Measurements from ENCODE around the gene PRR36. TPM values are rescaled to one million over a fixed set of nuclear protein-coding genes. Genes with fewer than 3 reads are reported as not detected.

The PRR36 gene
- total and polyA plus RNA-seq, 12 donors: 0.22 to 5.2 (median 1.1) TPM; not detected in 1

DNA sequence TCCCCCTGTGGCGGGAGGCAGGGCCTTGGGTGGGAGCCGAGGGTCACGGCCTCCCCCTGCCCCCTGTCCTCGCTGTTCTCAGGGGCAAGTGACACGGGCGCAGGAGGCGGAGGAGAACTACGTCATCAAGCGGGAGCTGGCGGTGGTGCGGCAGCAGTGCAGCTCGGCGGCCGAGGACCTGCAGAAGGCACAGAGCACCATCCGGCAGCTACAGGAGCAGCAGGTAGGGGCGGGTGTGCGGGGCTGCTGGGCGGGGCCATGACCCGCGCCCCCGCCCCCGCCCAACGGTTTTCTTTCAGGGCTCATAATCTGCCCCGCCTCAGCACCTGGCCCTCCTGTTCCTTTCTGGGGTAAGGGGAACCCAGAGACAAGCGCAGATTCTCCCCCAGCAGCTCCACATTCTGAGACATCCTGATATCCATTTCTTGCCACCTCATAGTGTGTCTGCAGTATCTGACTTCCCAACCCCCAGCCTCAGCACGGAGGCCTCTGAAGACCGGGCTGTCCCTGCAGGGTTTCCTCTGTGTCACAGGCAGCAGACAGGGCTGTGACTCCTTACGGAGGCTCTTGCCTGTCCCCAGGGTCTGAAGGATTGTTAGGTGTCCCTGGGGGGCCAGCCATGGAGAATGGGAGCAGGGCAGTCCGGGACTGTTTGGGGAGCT is 15.9 kb downstream of the PRR36 start:
- WGBS, 4 donors: 72 to 87% (median 76%) methylated on average over 14 to 29 of the region's 29 CpGs
- peak in 2 of 7 donors; percentile 13 to 76 for DNase-seq
- H3K27ac ChIP-seq: no peak overlapping the region
- H3K9me3 ChIP-seq (replicated peaks in 1 of 3): no peaks in the 10 kb centered on the region
- H3K4me3 ChIP-seq: no peak overlapping the region
- no peaks in the 10 kb centered on the region for H3K36me3 ChIP-seq (replicated peaks in 1 of 2)
- peaks cover 9 to 14% of the 10 kb centered on the region in 2 donors for H3K4me1 ChIP-seq (replicated peaks in 1 of 2)
- no peak for TF ChIP-seq POLR2A (IDR thresholded peaks at IDR 0.05)
- TF ChIP-seq, protein P1, sequence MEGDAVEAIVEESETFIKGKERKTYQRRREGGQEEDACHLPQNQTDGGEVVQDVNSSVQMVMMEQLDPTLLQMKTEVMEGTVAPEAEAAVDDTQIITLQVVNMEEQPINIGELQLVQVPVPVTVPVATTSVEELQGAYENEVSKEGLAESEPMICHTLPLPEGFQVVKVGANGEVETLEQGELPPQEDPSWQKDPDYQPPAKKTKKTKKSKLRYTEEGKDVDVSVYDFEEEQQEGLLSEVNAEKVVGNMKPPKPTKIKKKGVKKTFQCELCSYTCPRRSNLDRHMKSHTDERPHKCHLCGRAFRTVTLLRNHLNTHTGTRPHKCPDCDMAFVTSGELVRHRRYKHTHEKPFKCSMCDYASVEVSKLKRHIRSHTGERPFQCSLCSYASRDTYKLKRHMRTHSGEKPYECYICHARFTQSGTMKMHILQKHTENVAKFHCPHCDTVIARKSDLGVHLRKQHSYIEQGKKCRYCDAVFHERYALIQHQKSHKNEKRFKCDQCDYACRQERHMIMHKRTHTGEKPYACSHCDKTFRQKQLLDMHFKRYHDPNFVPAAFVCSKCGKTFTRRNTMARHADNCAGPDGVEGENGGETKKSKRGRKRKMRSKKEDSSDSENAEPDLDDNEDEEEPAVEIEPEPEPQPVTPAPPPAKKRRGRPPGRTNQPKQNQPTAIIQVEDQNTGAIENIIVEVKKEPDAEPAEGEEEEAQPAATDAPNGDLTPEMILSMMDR (IDR thresholded peaks at IDR 0.05): no peak
- intact Hi-C loops (cut with DNase I): no loop called here
- H3K27me3 ChIP-seq: no peaks in the 10 kb centered on the region

GRCh38 chr19:7857727-7858108 is 16.5 kb downstream of the PRR36 start:
- intact Hi-C loops (cut with DNase I): no loop called here
- no peak for TF ChIP-seq POLR2A (IDR thresholded peaks at IDR 0.05)
- TF ChIP-seq, protein P1 (IDR thresholded peaks at IDR 0.05): no peak
- no peak overlapping the region for H3K4me3 ChIP-seq
- no peak for DNase-seq
- H3K27ac ChIP-seq: no peak overlapping the region
- H3K9me3 ChIP-seq (replicated peaks in 1 of 3): no peaks in the 10 kb centered on the region
- WGBS, 4 donors: 77 to 90% (median 80%) methylated on average over 4 to 8 of the region's 8 CpGs
- no peaks in the 10 kb centered on the region for H3K27me3 ChIP-seq
- H3K36me3 ChIP-seq (replicated peaks in 1 of 2): no peaks in the 10 kb centered on the region
- H3K4me1 ChIP-seq (replicated peaks in 1 of 2): peaks cover 9 to 18% of the 10 kb centered on the region in 2 donors

GRCh38 chr19:7856679-7857663 is 17.2 kb downstream of the PRR36 start:
- H3K36me3 ChIP-seq (replicated peaks in 1 of 2): no peaks in the 10 kb centered on the region

More at GRCh38 chr19:7856679-7857663, 17.2 kb downstream of the PRR36 start:
- 84 to 91% (median 88%) methylated on average over 31 to 38 of the region's 38 CpGs for WGBS, 4 donors
- DNase-seq: no peak
- Histone ChIP-seq H3K27me3 (no peaks in the 10 kb centered on the region), H3K4me1 (replicated peaks in 1 of 2) (peaks cover 5 to 13% of the 10 kb centered on the region in 2 donors), H3K9me3 (replicated peaks in 1 of 3) (no peaks in the 10 kb centered on the region), H3K4me3 (no peak overlapping the region), H3K27ac (no peak overlapping the region)
- intact Hi-C loops (cut with DNase I): no loop called here
- TF ChIP-seq, protein P1 (IDR thresholded peaks at IDR 0.05): no peak
- TF ChIP-seq POLR2A (IDR thresholded peaks at IDR 0.05): no peak

Data from adrenal gland (tissue), 12 donors.